HuH-7 (cell line): ENCODE measurements around the gene NR3C2.

Experiments used
- DNase-seq: peaks from one replicate; pipeline ENCODE4 v3.0.0; 2011; ENCODE audit warnings: low spot score

NR3C2 gene

GRCh38 chr4:148441986-148442831, at the start of gene NR3C2:
TSS of gene NR3C2 (minus strand) at chr4:148442414.
- peak; percentile 99 for DNase-seq

- DNase-seq, result no peak
These were observed 45.0 kb upstream of the NR3C2 start for GRCh38 chr4:148487181-148487580.

GRCh38 chr4:148481636-148482035, 39.4 kb upstream of the NR3C2 start:
- DNase-seq, result no peak

GRCh38 chr4:148477276-148477675, 35.1 kb upstream of the NR3C2 start:
- no peak for DNase-seq

- no peak for DNase-seq
These were observed 27.7 kb upstream of the NR3C2 start for GRCh38 chr4:148469938-148470337.

GRCh38 chr4:148454835-148455234, 12.6 kb upstream of the NR3C2 start:
- no peak for DNase-seq

GRCh38 chr4:148453833-148454232, 11.6 kb upstream of the NR3C2 start:
- no peak for DNase-seq

GRCh38 chr4:148452970-148453369, 10.8 kb upstream of the NR3C2 start:
- no peak for DNase-seq

GRCh38 chr4:148449921-148450320, 7.7 kb upstream of the NR3C2 start:
- DNase-seq, result no peak

- DNase-seq, result no peak
These were observed 5.9 kb upstream of the NR3C2 start for GRCh38 chr4:148448141-148448540.

GRCh38 chr4:148447681-148448080, 5.5 kb upstream of the NR3C2 start:
- DNase-seq, result no peak

GRCh38 chr4:148445860-148446330, 3.7 kb upstream of the NR3C2 start:
- no peak for DNase-seq

GRCh38 chr4:148445071-148445859, 3.1 kb upstream of the NR3C2 start:
- peak; percentile 34 for DNase-seq

GRCh38 chr4:148444296-148445070, 2.3 kb upstream of the NR3C2 start:
- DNase-seq, result peak; percentile 27

GRCh38 chr4:148443512-148444295, 1.5 kb upstream of the NR3C2 start:
- peak; percentile 12 for DNase-seq

GRCh38 chr4:148442832-148443511, 758 bp upstream of the NR3C2 start:
- peak; percentile 28 for DNase-seq

- no peak for DNase-seq
These were observed 609 bp downstream of the NR3C2 start for GRCh38 chr4:148441624-148441985.

GRCh38 chr4:148438047-148438446, 4.2 kb downstream of the NR3C2 start:
- DNase-seq, result no peak

- no peak for DNase-seq
These were observed 4.8 kb downstream of the NR3C2 start for GRCh38 chr4:148437439-148437838.

GRCh38 chr4:148436512-148436911, 5.7 kb downstream of the NR3C2 start:
- DNase-seq, result no peak
